DND-41 (cell line): Measurements from ENCODE around the gene PFDN2.

Source experiments
- ATAC-seq: fragments of 200-7000 bp; cut with Tn5 transposase; 3 replicates; pipeline ENCODE4 v1.9.1; 2021; ENCODE audit warnings: low read depth; ENCODE audit not compliant: insufficient read depth
- DNase-seq: peaks from one replicate; pipeline ENCODE4 v3.0.0-alpha.2; 2020
- H2AFZ ChIP-seq: 2 replicates; pipeline ENCODE4 v1.6.0; 2012; ENCODE audit warnings: low read depth, low read length
- H3K27ac ChIP-seq: 2 replicates; pipeline ENCODE4 v1.5.1; 2012; ENCODE audit warnings: low read length, inconsistent platforms
- H3K27me3 ChIP-seq: fragments of 200-600 bp; sonication (generic); 2 replicates; pipeline ENCODE4 v1.6.0; 2012; ENCODE audit warnings: low read length, mild to moderate bottlenecking, inconsistent platforms; ENCODE audit not compliant: insufficient read depth, poor library complexity
- H3K36me3 ChIP-seq: 2 replicates; pipeline ENCODE4 v1.5.1; 2012; ENCODE audit warnings: low read length, inconsistent platforms; ENCODE audit not compliant: insufficient read depth
- H3K4me1 ChIP-seq: 2 replicates; pipeline ENCODE4 v1.5.1; 2012; ENCODE audit warnings: mild to moderate bottlenecking, low read length; ENCODE audit not compliant: insufficient read depth
- H3K4me2 ChIP-seq: 2 replicates; pipeline ENCODE4 v1.6.0; 2012; ENCODE audit warnings: mild to moderate bottlenecking, moderate library complexity, low read length, inconsistent platforms; ENCODE audit not compliant: insufficient read depth
- H3K4me3 ChIP-seq, 2 experiments: fragments of 200-600 bp in 1 of 2; shearing (Covaris generic) in 1 of 2; 2 replicates each; pipeline ENCODE4 v1.5.1; 2012 to 2016; ENCODE audit warnings: inconsistent platforms in 2 of 2, low read length in 2 of 2, mild to moderate bottlenecking in 2 of 2, low read depth in 1 of 2, moderate library complexity in 1 of 2
- H3K79me2 ChIP-seq: 2 replicates; pipeline ENCODE4 v1.6.0; 2012; ENCODE audit warnings: low read length, inconsistent platforms; ENCODE audit not compliant: insufficient read depth
- H3K9ac ChIP-seq: 2 replicates; pipeline ENCODE4 v1.6.0; 2012; ENCODE audit warnings: low read depth, mild to moderate bottlenecking, inconsistent platforms, low read length, moderate library complexity
- H3K9me3 ChIP-seq: 2 replicates; pipeline ENCODE4 v1.5.1; 2012; ENCODE audit warnings: low read length, moderate library complexity, mild to moderate bottlenecking, inconsistent platforms; ENCODE audit not compliant: insufficient read depth, severe bottlenecking
- H4K20me1 ChIP-seq: 2 replicates; pipeline ENCODE4 v1.6.0; 2012; ENCODE audit warnings: low read length; ENCODE audit not compliant: insufficient read depth
- EZH2 ChIP-seq: IDR thresholded peaks from 3 replicates; pipeline ENCODE4 v1.6.1; 2012; ENCODE audit warnings: borderline replicate concordance, low read depth, mild to moderate bottlenecking, moderate library complexity, low read length, inconsistent platforms; ENCODE audit not compliant: severe bottlenecking
- TF ChIP-seq, protein P1 (sequence below): IDR thresholded peaks from 2 replicates; pipeline ENCODE4 v1.5.1; 2012; ENCODE audit warnings: borderline replicate concordance, low read length, moderate library complexity, mild to moderate bottlenecking; ENCODE audit not compliant: poor library complexity, severe bottlenecking; ENCODE audit errors: extremely low read depth

The PFDN2 gene

GRCh38 chr1:161161652-161162051 lies 43.8 kb upstream of the PFDN2 start:
- Histone ChIP-seq H4K20me1 (no peaks in the 10 kb centered on the region), H3K79me2 (peaks cover 21% of the 10 kb centered on the region), H3K9ac (no peak overlapping the region), H3K9me3 (no peaks in the 10 kb centered on the region), H3K4me3 (no peak overlapping the region), H3K27ac (no peak overlapping the region), H3K4me1 (peaks cover 70% of the 10 kb centered on the region), H3K4me2 (peak overlapping the region; percentile 88), H3K27me3 (no peaks in the 10 kb centered on the region), H3K36me3 (peaks cover 68% of the 10 kb centered on the region), H2AFZ (no peak overlapping the region)
- no peak for TF ChIP-seq EZH2
- TF ChIP-seq, protein P1, sequence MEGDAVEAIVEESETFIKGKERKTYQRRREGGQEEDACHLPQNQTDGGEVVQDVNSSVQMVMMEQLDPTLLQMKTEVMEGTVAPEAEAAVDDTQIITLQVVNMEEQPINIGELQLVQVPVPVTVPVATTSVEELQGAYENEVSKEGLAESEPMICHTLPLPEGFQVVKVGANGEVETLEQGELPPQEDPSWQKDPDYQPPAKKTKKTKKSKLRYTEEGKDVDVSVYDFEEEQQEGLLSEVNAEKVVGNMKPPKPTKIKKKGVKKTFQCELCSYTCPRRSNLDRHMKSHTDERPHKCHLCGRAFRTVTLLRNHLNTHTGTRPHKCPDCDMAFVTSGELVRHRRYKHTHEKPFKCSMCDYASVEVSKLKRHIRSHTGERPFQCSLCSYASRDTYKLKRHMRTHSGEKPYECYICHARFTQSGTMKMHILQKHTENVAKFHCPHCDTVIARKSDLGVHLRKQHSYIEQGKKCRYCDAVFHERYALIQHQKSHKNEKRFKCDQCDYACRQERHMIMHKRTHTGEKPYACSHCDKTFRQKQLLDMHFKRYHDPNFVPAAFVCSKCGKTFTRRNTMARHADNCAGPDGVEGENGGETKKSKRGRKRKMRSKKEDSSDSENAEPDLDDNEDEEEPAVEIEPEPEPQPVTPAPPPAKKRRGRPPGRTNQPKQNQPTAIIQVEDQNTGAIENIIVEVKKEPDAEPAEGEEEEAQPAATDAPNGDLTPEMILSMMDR = no peak
- no peak for DNase-seq
- ATAC-seq = no peak

DNA sequence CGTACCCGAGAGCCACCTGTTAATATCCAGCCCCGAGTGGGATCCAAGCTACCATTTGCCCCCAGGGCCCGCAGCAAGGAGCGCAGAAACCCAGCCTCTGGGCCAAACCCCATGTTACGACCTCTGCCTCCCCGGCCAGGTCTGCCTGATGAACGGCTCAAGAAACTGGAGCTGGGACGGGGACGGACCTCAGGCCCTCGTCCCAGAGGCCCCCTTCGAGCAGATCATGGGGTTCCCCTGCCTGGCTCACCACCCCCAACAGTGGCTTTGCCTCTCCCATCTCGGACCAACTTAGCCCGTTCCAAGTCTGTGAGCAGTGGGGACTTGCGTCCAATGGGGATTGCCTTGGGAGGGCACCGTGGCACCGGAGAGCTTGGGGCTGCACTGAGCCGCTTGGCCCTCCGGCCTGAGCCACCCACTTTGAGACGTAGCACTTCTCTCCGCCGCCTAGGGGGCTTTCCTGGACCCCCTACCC lies 42.9 kb upstream of the PFDN2 start:
- peak overlapping the region; percentile 87; the same call in 1 of the 2 replicates for H3K9ac ChIP-seq
- TF ChIP-seq, protein P1 = no peak
- TF ChIP-seq EZH2 = no peak
- H3K4me3 ChIP-seq = peak overlapping the region in 1 of 2 experiments; percentile 79; a peak in 2 of 4 replicates
- H3K79me2 ChIP-seq = peaks cover 22% of the 10 kb centered on the region
- peak overlapping the region; percentile 88 for H3K4me2 ChIP-seq
- no peak overlapping the region for H2AFZ ChIP-seq
- DNase-seq = no peak
- H3K27ac ChIP-seq = no peak overlapping the region
- H3K4me1 ChIP-seq = peaks cover 69% of the 10 kb centered on the region
- no peaks in the 10 kb centered on the region for H3K9me3 ChIP-seq
- no peaks in the 10 kb centered on the region for H3K27me3 ChIP-seq
- peaks cover 68% of the 10 kb centered on the region for H3K36me3 ChIP-seq
- no peak for ATAC-seq
- H4K20me1 ChIP-seq = no peaks in the 10 kb centered on the region

- peaks cover 65% of the 10 kb centered on the region for H3K36me3 ChIP-seq
- peak overlapping the region; percentile 60 to 79; a peak in 3 of 4 replicates for H3K4me3 ChIP-seq
- TF ChIP-seq, protein P1 = no peak
- TF ChIP-seq EZH2 = no peak
- H3K9ac ChIP-seq = peak overlapping the region; percentile 87
- peak overlapping the region; percentile 79 for H3K27ac ChIP-seq
- H3K4me1 ChIP-seq = peaks cover 69% of the 10 kb centered on the region
- no peak for ATAC-seq
- H2AFZ ChIP-seq = peak overlapping the region; percentile 75
- DNase-seq = no peak
- peaks cover 30% of the 10 kb centered on the region for H3K79me2 ChIP-seq
- no peaks in the 10 kb centered on the region for H3K27me3 ChIP-seq
- no peaks in the 10 kb centered on the region for H4K20me1 ChIP-seq
- no peaks in the 10 kb centered on the region for H3K9me3 ChIP-seq
- H3K4me2 ChIP-seq = peak overlapping the region; percentile 88
Observed at GRCh38 chr1:161159913-161160243, 42.0 kb upstream of the PFDN2 start.
